ENCODE results near the gene CCDC54.
"Not testable (repeated sequence)": the region's sequence is repeated elsewhere in the genome, so short reads cannot be mapped to it uniquely, and the experiment has no call there.

Gene CCDC54

DNA sequence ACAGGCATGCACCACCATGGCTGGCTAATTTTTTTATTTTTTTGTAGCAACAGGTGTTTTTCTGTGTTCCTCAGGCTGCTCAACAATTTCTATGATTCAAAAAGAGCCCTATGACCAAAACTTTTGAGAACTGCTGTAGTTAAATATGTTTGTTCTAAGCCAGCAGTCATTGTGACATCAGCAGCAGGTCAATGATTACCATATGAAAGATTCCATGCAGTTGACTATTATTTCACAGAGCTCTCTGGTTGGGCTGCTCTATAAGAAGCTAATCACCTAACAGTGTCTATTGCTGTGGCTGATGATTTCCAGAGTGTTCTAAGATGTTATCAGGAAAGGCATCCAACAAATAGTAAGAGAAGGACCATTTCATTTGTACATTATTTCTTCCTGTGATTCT, at the start of gene CCDC54:
TSS of gene CCDC54 (plus strand) at position 289 of the 400 bp plus-strand sequence. CDS start 149 bp downstream, outside the sequence.
- TF ChIP-seq Cebpa-rat (IDR thresholded peaks at IDR 0.05) = no peak
- H3K4me2 ChIP-seq = no peak within 1 kb of the TSS
- H3K4me1 ChIP-seq = no peaks in the 10 kb centered on the region

GRCh38 chr3:107328069-107328468, 49.2 kb upstream of the CCDC54 start:
- TF ChIP-seq Cebpa-rat (IDR thresholded peaks at IDR 0.05) = no peak
- Histone ChIP-seq H3K4me2 (no peak overlapping the region), H3K9ac (no peak overlapping the region), H3K9me3 (no peaks in the 10 kb centered on the region), H3K27me3 (no peaks in the 10 kb centered on the region), H3K4me3 (no peak overlapping the region), H3K4me1 (no peaks in the 10 kb centered on the region), H3K36me3 (no peaks in the 10 kb centered on the region), H3K27ac (no peak overlapping the region), H4K20me1 (no peaks in the 10 kb centered on the region)

More for the DNA sequence above, at the start of gene CCDC54:
- Histone ChIP-seq H3K27ac (no peak within 1 kb of the TSS), H3K4me3 (no peak within 1 kb of the TSS), H3K9ac (no peak within 1 kb of the TSS), H4K20me1 (no peaks in the 10 kb centered on the region), H3K27me3 (no peaks in the 10 kb centered on the region), H3K36me3 (no peaks in the 10 kb centered on the region), H3K9me3 (no peaks in the 10 kb centered on the region)

GRCh38 chr3:107329088-107329487, 48.2 kb upstream of the CCDC54 start:
- Histone ChIP-seq H3K27ac (no peak overlapping the region), H4K20me1 (no peaks in the 10 kb centered on the region), H3K36me3 (no peaks in the 10 kb centered on the region), H3K4me3 (no peak overlapping the region), H3K9ac (no peak overlapping the region), H3K27me3 (no peaks in the 10 kb centered on the region), H3K4me1 (no peaks in the 10 kb centered on the region), H3K4me2 (no peak overlapping the region), H3K9me3 (no peaks in the 10 kb centered on the region)
- TF ChIP-seq Cebpa-rat (IDR thresholded peaks at IDR 0.05) = no peak

DNA sequence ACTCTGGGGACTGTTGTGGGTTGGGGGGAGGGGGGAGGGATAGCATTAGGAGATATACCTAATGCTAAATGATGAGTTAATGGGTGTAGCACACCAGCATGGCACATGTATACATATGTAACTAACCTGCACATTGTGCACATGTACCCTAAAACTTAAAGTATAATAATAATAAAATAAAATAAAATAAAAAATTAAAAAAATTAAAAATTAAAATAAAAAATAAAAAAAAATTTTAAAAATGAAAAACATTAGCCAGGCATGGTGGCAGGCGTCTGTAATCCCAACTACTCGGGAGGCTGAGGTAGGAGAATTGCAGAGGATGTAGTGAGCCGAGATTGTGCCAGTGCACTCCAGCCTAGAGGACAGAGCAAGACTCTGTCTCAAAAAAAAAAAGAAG, 37.5 kb upstream of the CCDC54 start:
- not testable (repeated sequence) for H4K20me1 ChIP-seq, H3K27ac ChIP-seq, H3K4me3 ChIP-seq, H3K27me3 ChIP-seq, H3K4me2 ChIP-seq, H3K36me3 ChIP-seq, H3K9ac ChIP-seq, H3K4me1 ChIP-seq, H3K9me3 ChIP-seq

DNA sequence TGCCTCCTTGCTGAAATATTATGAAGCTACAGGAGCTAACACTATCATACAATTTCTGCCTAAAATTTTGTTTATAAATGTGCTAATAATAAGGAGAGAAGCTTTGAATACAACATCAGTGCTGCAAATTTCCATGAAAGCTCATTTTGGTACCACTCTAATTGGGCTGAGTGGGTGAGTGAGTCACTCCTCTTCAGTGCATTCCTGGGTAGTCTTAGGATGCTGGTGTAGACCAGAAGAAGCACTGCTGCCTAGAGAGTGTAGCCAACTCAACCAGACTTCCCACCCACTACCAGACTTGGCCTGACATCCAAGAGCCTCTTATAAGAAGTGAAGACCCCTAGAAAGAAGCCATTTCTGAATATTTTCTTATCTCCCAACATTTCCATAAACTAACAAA, 32.5 kb upstream of the CCDC54 start:
- H3K4me1 ChIP-seq = no peaks in the 10 kb centered on the region
- H3K4me2 ChIP-seq = no peak overlapping the region
- no peaks in the 10 kb centered on the region for H3K9me3 ChIP-seq
- no peak for TF ChIP-seq Cebpa-rat (IDR thresholded peaks at IDR 0.05)
- no peaks in the 10 kb centered on the region for H3K36me3 ChIP-seq
- no peaks in the 10 kb centered on the region for H3K27me3 ChIP-seq
- H3K27ac ChIP-seq = no peak overlapping the region
- H3K9ac ChIP-seq = no peak overlapping the region
- no peaks in the 10 kb centered on the region for H4K20me1 ChIP-seq
- H3K4me3 ChIP-seq = no peak overlapping the region

GRCh38 chr3:107345822-107346405, 31.3 kb upstream of the CCDC54 start:
- TF ChIP-seq Cebpa-rat (IDR thresholded peaks at IDR 0.05) = no peak
- Histone ChIP-seq H3K4me1 (no peaks in the 10 kb centered on the region), H3K9me3 (no peaks in the 10 kb centered on the region)

DNA sequence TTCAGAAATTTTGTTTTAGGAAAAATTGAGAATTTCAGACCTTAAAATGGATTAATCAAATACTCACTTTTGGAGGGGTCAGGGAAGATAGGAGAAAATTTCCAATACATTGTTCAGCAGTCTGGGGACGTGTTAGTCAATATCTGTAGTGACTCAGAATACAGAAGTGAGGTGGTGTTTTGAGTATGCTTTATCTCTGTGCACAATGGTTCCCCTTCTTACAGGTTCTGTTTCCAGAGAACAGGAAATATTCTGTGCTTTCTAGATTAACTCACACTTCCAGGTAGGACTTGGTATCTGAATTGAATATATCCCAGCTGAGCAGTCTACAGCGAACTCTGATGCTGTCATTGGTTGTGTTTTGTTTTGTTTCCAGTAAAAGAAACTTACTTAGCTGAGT, 30.7 kb upstream of the CCDC54 start:
- TF ChIP-seq Cebpa-rat (IDR thresholded peaks at IDR 0.05) = no peak
- Histone ChIP-seq H3K27ac (no peak overlapping the region), H3K4me1 (no peaks in the 10 kb centered on the region), H3K4me2 (no peak overlapping the region), H3K36me3 (no peaks in the 10 kb centered on the region), H3K4me3 (no peak overlapping the region), H4K20me1 (no peaks in the 10 kb centered on the region), H3K27me3 (no peaks in the 10 kb centered on the region), H3K9ac (no peak overlapping the region), H3K9me3 (no peaks in the 10 kb centered on the region)

More at GRCh38 chr3:107345822-107346405, 31.3 kb upstream of the CCDC54 start:
- Histone ChIP-seq H3K4me3 (no peak overlapping the region), H3K36me3 (no peaks in the 10 kb centered on the region), H3K27me3 (no peaks in the 10 kb centered on the region), H3K27ac (no peak overlapping the region), H3K9ac (no peak overlapping the region), H3K4me2 (no peak overlapping the region), H4K20me1 (no peaks in the 10 kb centered on the region)

DNA sequence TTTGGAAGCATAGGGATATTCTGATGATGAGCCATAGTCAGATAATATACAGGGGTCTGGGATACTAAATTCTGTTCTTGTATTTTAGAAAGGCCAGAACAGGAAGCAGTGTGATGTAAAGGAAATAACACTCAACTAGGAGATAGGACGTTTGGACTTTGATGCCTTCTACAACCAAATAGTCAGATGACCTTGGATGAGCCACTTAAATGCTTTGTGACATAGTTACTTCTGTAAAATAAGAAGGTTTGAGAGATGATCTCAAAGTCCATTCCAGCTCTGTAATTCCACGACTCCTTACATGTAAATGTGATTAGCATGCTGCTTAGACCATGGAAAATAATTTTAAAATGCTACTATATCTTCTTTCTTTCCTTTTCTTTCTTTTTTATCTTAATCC, 29.5 kb upstream of the CCDC54 start:
- no peaks in the 10 kb centered on the region for H3K27me3 ChIP-seq
- H3K9ac ChIP-seq = no peak overlapping the region
- H3K27ac ChIP-seq = no peak overlapping the region
- no peak for TF ChIP-seq Cebpa-rat (IDR thresholded peaks at IDR 0.05)
- no peak overlapping the region for H3K4me3 ChIP-seq
- H3K4me2 ChIP-seq = no peak overlapping the region
- no peaks in the 10 kb centered on the region for H3K9me3 ChIP-seq
- no peaks in the 10 kb centered on the region for H4K20me1 ChIP-seq
- no peaks in the 10 kb centered on the region for H3K4me1 ChIP-seq
- H3K36me3 ChIP-seq = no peaks in the 10 kb centered on the region

DNA sequence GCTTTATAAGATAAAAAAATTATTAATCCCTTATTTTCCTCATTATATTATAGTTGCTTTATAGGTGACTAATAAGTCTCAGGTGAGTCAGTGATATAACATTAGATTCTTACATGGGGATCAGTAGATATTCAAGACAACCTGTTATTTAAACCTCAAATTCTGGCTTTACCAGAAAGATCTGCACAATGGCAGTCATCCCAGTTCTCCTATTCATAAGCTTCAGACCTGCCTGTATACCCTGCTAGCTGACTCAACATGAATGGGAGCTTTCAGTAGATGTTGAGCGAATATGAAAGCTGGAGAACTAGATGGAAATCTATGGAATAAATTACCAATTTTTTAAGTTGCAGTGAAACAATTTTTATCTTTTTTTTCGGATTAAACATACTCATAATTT, 20.5 kb upstream of the CCDC54 start:
- Histone ChIP-seq H3K36me3 (no peaks in the 10 kb centered on the region), H4K20me1 (no peaks in the 10 kb centered on the region), H3K4me3 (no peak overlapping the region), H3K27me3 (no peaks in the 10 kb centered on the region), H3K4me1 (no peaks in the 10 kb centered on the region), H3K9me3 (no peaks in the 10 kb centered on the region), H3K4me2 (no peak overlapping the region), H3K9ac (no peak overlapping the region), H3K27ac (no peak overlapping the region)
- TF ChIP-seq Cebpa-rat (IDR thresholded peaks at IDR 0.05) = no peak

DNA sequence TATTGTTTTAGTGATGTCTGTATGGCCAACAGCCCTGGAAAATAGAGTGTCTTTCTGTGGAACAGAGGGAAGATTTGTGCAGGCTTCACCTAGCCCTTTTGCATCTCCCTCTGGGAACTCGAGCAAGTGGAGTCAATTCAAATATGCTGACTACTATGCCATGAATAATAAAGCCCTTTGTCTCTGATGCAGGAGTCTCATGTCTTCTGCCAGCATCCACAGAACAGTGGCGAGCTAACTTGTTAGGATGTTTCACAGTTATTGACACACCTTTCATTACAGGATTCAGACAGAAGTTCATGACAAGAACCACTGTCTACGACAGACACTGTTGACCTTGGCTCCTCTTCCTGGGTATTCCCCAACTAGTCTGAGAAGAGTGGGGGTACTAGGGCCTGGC, 15.6 kb upstream of the CCDC54 start:
- no peaks in the 10 kb centered on the region for H4K20me1 ChIP-seq
- no peaks in the 10 kb centered on the region for H3K27me3 ChIP-seq
- no peaks in the 10 kb centered on the region for H3K9me3 ChIP-seq
- no peak overlapping the region for H3K27ac ChIP-seq
- TF ChIP-seq Cebpa-rat (IDR thresholded peaks at IDR 0.05) = no peak
- no peak overlapping the region for H3K4me2 ChIP-seq
- no peaks in the 10 kb centered on the region for H3K4me1 ChIP-seq
- no peaks in the 10 kb centered on the region for H3K36me3 ChIP-seq
- H3K4me3 ChIP-seq = no peak overlapping the region
- H3K9ac ChIP-seq = no peak overlapping the region

DNA sequence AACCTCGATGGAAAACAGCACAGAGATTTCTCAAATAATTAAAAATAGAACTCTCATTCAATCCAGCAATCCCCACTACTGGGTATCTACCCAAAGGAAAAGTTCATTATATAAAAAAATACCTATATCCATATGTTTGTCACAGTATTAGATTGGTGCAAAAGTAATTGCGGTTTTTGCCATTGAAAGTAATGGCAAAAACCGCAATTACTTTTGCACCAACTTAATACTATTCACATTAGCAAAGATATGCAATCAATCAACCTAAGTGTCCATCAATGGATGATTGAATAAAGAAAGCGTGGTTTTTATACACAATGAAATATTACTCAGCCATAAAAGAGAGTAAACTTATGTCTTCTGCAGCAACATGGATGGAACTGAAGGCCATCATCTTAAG, 12.2 kb upstream of the CCDC54 start:
- no peak overlapping the region for H3K4me2 ChIP-seq
- no peaks in the 10 kb centered on the region for H3K9me3 ChIP-seq
- TF ChIP-seq Cebpa-rat (IDR thresholded peaks at IDR 0.05) = no peak
- no peaks in the 10 kb centered on the region for H3K4me1 ChIP-seq
- H3K9ac ChIP-seq = no peak overlapping the region
- no peaks in the 10 kb centered on the region for H3K36me3 ChIP-seq
- no peaks in the 10 kb centered on the region for H4K20me1 ChIP-seq
- no peak overlapping the region for H3K4me3 ChIP-seq
- no peak overlapping the region for H3K27ac ChIP-seq
- H3K27me3 ChIP-seq = no peaks in the 10 kb centered on the region

Data from BLaER1 (cell line).